ENCODE measurements around the gene SAMD15.
"Not testable (repeated sequence)": the region's sequence is repeated elsewhere in the genome, so short reads cannot be mapped to it uniquely, and the experiment has no call there.

The SAMD15 gene

GRCh38 chr14:77375973-77376770 is 1.0 kb upstream of the SAMD15 start:
- no peak for DNase-seq (ENCODE audit: low read depth)

GRCh38 chr14:77377502-77377844 is 294 bp downstream of the SAMD15 start:
- no peak for DNase-seq (ENCODE audit: low read depth)

- DNase-seq (ENCODE audit: low read depth), result no peak
These were observed 1.5 kb downstream of the SAMD15 start for GRCh38 chr14:77378701-77379100.

- DNase-seq (ENCODE audit: low read depth), result no peak
These were observed 13.0 kb downstream of the SAMD15 start for GRCh38 chr14:77390188-77390587.

GRCh38 chr14:77400216-77400615 is 23.0 kb downstream of the SAMD15 start:
- DNase-seq (ENCODE audit: low read depth), result no peak

- no peak for DNase-seq (ENCODE audit: low read depth)
These were observed 26.6 kb downstream of the SAMD15 start for GRCh38 chr14:77403768-77404167.

GRCh38 chr14:77406086-77406485 is 28.9 kb downstream of the SAMD15 start:
- no peak for DNase-seq (ENCODE audit: low read depth)

- no peak for DNase-seq (ENCODE audit: low read depth)
These were observed 29.5 kb downstream of the SAMD15 start for GRCh38 chr14:77406718-77407117.

GRCh38 chr14:77407158-77407557 is 30.0 kb downstream of the SAMD15 start:
- no peak for DNase-seq (ENCODE audit: low read depth)

- DNase-seq (ENCODE audit: low read depth), result no peak
These were observed 32.0 kb downstream of the SAMD15 start for GRCh38 chr14:77409131-77409533.

- not testable (repeated sequence) for DNase-seq (ENCODE audit: low read depth)
These were observed 38.3 kb downstream of the SAMD15 start for GRCh38 chr14:77415403-77416030.

- DNase-seq (ENCODE audit: low read depth), result not testable (repeated sequence)
These were observed 38.9 kb downstream of the SAMD15 start for GRCh38 chr14:77416098-77416497.

- no peak for DNase-seq (ENCODE audit: low read depth)
These were observed 39.7 kb downstream of the SAMD15 start for GRCh38 chr14:77416836-77417235.

GRCh38 chr14:77421201-77421600 is 44.0 kb downstream of the SAMD15 start:
- no peak for DNase-seq (ENCODE audit: low read depth)

GRCh38 chr14:77423423-77423822 is 46.2 kb downstream of the SAMD15 start, which contains the start of gene NOXRED1:
Gene NOXRED1 (minus strand): TSS chr14:77423523. CDS start chr14:77422889, 634 bp downstream.
- no peak for DNase-seq (ENCODE audit: low read depth)

GRCh38 chr14:77424862-77425261 is 47.7 kb downstream of the SAMD15 start:
- DNase-seq (ENCODE audit: low read depth), result no peak

- no peak for DNase-seq (ENCODE audit: low read depth)
These were observed 49.2 kb downstream of the SAMD15 start for GRCh38 chr14:77426396-77426795.

- no peak for DNase-seq (ENCODE audit: low read depth)
These were observed 58.9 kb downstream of the SAMD15 start for GRCh38 chr14:77436042-77436441.

- DNase-seq (ENCODE audit: low read depth), result no peak
These were observed 61.4 kb downstream of the SAMD15 start for GRCh38 chr14:77438596-77438995.

- no peak for DNase-seq (ENCODE audit: low read depth)
These were observed 62.7 kb downstream of the SAMD15 start for GRCh38 chr14:77439861-77440260.

Data from stimulated activated CD8-positive, alpha-beta memory T cell treated with anti-CD3 and anti-CD28 coated beads, Interleukin-15, amount 100 ng/mL, for 24 hours (primary cell).